ENCODE results near the gene C1R. TPM values are rescaled to one million over a fixed set of nuclear protein-coding genes. Genes with fewer than 3 reads are reported as not detected.
A peak's percentile ranks its signal among the peaks of the same experiment; 100 is the strongest.

The C1R gene
- total RNA-seq, 3 donors from 2014 or later (not counting 1 experiment from before 2014, with no cell fraction given), result 6.4 to 7.8 (median 6.6) TPM

DNA sequence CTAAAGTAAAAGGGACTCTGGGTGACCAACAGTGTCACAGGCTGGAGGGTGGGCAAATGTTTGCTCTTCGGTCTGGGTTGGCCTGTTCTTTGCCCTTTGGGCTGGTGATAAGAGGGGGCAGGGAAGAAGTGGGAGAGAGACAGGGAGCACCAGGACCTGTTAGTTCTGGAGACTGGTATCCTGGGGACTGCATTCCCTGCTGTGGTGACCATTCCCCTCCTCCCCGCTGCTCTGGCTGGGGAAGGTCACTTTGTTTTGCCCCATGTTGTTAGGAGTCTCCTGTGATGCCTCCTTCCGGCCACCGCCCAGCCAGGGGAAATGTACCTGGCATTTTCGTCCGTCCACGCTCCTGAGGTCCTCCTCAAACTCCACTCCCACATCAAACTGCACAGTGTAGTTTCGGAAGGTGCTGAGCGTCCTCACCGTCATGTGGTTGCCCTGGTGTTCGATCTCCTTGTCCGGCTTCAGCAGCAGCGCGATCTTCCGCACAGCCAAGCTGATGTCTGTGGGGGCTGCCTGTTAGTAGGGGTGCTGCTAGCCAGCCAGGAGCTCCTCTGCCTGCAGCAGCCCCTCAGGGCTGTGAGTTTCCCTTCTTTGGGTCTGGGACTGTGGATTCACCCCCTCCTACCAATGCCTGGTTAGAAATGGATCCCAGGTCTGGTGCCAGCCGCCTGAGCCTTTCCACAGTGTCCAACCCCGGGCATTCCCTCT is 35.8 kb upstream of the C1R start:
- intact Hi-C loops (cut with micrococcal nuclease), result no loop called here
- Histone ChIP-seq H3K27me3 (ENCODE audit: control insufficient read depth, insufficient read depth, low read length) (no peaks in the 10 kb centered on the region), H3K4me3 (ENCODE audit: low read length) (no peak overlapping the region), H3K4me1 (ENCODE audit: control insufficient read depth, insufficient read depth, low read length) (peaks cover 32% of the 10 kb centered on the region), H3K36me3 (ENCODE audit: control insufficient read depth, insufficient read depth, low read length) (no peaks in the 10 kb centered on the region), H3K27ac (ENCODE audit: low read length) (no peak overlapping the region), H3K9me3 (ENCODE audit: control insufficient read depth, insufficient read depth, low read length) (no peaks in the 10 kb centered on the region)
- H3K27me3 Mint-ChIP-seq (ENCODE audit: low read depth in 2 of 2), result no peaks in the 10 kb centered on the region
- no peaks in the 10 kb centered on the region for H3K9me3 Mint-ChIP-seq
- no peaks in the 10 kb centered on the region for H3K36me3 Mint-ChIP-seq
- peak overlapping the region; percentile 99 for H3K4me3 Mint-ChIP-seq
- peak overlapping the region; percentile 41 to 94 for H3K27ac Mint-ChIP-seq
- ATAC-seq (no peak), DNase-seq (no peak)
- 97% methylated on average over 17 of the region's 17 CpGs for WGBS (ENCODE audit: insufficient coverage)
- peaks cover 30 to 47% of the 10 kb centered on the region in 2 donors for H3K4me1 Mint-ChIP-seq
- TF ChIP-seq, protein P1, sequence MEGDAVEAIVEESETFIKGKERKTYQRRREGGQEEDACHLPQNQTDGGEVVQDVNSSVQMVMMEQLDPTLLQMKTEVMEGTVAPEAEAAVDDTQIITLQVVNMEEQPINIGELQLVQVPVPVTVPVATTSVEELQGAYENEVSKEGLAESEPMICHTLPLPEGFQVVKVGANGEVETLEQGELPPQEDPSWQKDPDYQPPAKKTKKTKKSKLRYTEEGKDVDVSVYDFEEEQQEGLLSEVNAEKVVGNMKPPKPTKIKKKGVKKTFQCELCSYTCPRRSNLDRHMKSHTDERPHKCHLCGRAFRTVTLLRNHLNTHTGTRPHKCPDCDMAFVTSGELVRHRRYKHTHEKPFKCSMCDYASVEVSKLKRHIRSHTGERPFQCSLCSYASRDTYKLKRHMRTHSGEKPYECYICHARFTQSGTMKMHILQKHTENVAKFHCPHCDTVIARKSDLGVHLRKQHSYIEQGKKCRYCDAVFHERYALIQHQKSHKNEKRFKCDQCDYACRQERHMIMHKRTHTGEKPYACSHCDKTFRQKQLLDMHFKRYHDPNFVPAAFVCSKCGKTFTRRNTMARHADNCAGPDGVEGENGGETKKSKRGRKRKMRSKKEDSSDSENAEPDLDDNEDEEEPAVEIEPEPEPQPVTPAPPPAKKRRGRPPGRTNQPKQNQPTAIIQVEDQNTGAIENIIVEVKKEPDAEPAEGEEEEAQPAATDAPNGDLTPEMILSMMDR (IDR thresholded peaks at IDR 0.05), result no peak

DNA sequence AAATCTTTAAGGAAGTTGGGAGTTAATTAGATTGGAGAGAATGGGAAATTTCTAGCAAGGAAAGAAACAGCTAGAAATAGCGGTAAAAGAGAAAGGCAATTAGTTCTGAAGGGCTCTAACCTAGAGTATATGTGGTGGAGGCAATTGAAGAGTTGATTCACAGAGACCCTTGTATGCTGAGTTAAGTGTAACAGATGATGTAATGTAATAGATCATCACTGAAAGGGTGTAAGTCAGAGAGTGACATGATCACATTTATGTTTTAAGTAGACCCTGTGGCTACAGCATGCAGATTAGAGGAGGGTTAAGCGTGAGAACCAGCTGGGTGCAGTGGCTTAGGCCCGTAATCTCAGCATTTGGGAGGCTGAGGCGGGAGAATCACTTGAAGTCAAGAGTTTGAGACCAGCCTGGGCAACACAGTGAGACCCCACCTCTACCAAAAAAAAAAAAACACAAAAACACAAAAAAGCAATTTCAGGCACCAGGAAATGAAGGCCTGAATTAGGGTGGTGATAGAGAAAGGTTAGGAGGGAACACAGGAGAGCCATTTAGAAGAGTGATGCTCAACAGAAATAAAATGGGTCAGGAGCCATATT is 33.5 kb upstream of the C1R start:
- intact Hi-C loops (cut with micrococcal nuclease), result no loop called here
- Histone ChIP-seq H3K27me3 (ENCODE audit: control insufficient read depth, insufficient read depth, low read length) (no peaks in the 10 kb centered on the region), H3K9me3 (ENCODE audit: control insufficient read depth, insufficient read depth, low read length) (no peaks in the 10 kb centered on the region), H3K27ac (ENCODE audit: low read length) (no peak overlapping the region), H3K4me3 (ENCODE audit: low read length) (no peak overlapping the region), H3K36me3 (ENCODE audit: control insufficient read depth, insufficient read depth, low read length) (no peaks in the 10 kb centered on the region), H3K4me1 (ENCODE audit: control insufficient read depth, insufficient read depth, low read length) (peaks cover 10% of the 10 kb centered on the region)
- TF ChIP-seq, protein P1 (IDR thresholded peaks at IDR 0.05), result no peak
- WGBS (ENCODE audit: insufficient coverage), result 87% methylated on average over 4 of the region's 4 CpGs
- Mint-ChIP-seq H3K9me3 (no peaks in the 10 kb centered on the region), H3K36me3 (no peaks in the 10 kb centered on the region), H3K4me3 (no peak overlapping the region), H3K4me1 (peaks cover 12 to 23% of the 10 kb centered on the region in 2 donors), H3K27me3 (ENCODE audit: low read depth in 2 of 2) (no peaks in the 10 kb centered on the region), H3K27ac (no peak overlapping the region)
- DNase-seq (no peak), ATAC-seq (no peak)

GRCh38 chr12:7123806-7124522 is 31.7 kb upstream of the C1R start:
- Histone ChIP-seq H3K27ac (ENCODE audit: low read length) (no peak overlapping the region), H3K9me3 (ENCODE audit: control insufficient read depth, insufficient read depth, low read length) (no peaks in the 10 kb centered on the region), H3K36me3 (ENCODE audit: control insufficient read depth, insufficient read depth, low read length) (no peaks in the 10 kb centered on the region), H3K27me3 (ENCODE audit: control insufficient read depth, insufficient read depth, low read length) (no peaks in the 10 kb centered on the region), H3K4me1 (ENCODE audit: control insufficient read depth, insufficient read depth, low read length) (peaks cover under 1% of the 10 kb centered on the region), H3K4me3 (ENCODE audit: low read length) (no peak overlapping the region)
- Mint-ChIP-seq H3K27me3 (ENCODE audit: low read depth in 2 of 2) (no peaks in the 10 kb centered on the region), H3K4me1 (peaks cover 2 to 7% of the 10 kb centered on the region in 2 donors), H3K27ac (no peak overlapping the region), H3K9me3 (no peaks in the 10 kb centered on the region), H3K4me3 (no peak overlapping the region), H3K36me3 (no peaks in the 10 kb centered on the region)
- ATAC-seq (no peak), DNase-seq (no peak)
- TF ChIP-seq, protein P1 (IDR thresholded peaks at IDR 0.05), result no peak
- intact Hi-C loops (cut with micrococcal nuclease), result no loop called here
- 65% methylated on average over 6 of the region's 11 CpGs for WGBS (ENCODE audit: insufficient coverage)

Data from natural killer cell (primary cell).